ENCODE results near the gene SMYD4. TPM values are rescaled to one million over a fixed set of nuclear protein-coding genes. Genes with fewer than 3 reads are reported as not detected.
"Not testable (repeated sequence)": the region's sequence is repeated elsewhere in the genome, so short reads cannot be mapped to it uniquely, and the experiment has no call there.

SMYD4 gene
- total RNA-seq, 1 donor, result 7.1 TPM

DNA sequence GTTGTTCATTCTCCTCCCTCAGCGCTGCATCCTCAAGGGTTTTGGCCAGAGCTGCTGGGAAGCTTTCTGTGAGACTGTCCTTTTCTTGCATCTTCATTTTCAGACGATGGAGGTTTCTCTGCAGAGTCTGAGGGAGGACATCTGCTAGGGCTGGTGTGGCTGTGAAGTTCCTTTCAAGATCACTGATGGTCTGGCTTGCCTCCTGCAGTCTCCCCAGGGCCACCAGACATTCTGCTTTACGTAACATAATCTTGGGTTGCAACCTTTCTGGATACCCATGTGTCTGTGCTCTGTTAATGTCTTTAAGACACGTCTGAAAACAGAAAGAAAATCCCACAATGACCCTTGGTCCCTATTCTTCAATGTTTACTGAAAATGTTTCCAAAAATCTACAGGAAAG lies 29.0 kb downstream of the SMYD4 start:
- Histone ChIP-seq H3K4me3 (ENCODE audit: low read length) (no peak overlapping the region), H3K27me3 (ENCODE audit: insufficient read depth, low read length) (no peaks in the 10 kb centered on the region), H3K4me1 (ENCODE audit: insufficient read depth, low read length) (no peaks in the 10 kb centered on the region), H3K9me3 (ENCODE audit: low read depth, low read length) (no peaks in the 10 kb centered on the region)

DNA sequence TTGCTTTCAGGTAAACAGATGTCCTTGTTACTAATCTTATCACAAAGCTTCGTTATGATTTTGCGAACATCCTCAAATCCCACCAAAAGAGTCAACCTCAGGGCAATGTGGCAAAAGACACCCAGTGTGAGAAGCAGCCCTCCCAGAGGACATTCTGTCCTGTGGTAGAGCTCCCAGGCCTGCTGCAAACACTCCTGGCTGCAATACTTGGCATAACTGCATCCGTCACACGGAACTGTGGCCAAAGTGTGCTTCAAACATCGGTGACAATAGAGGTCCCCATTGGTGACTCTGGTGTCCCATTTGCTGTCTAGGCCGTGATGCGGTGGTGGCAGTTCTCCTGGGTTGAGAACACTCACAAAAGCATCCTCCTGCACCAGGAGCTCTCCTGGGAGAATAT lies 29.5 kb downstream of the SMYD4 start:
- Histone ChIP-seq H3K4me1 (ENCODE audit: insufficient read depth, low read length) (no peaks in the 10 kb centered on the region), H3K9me3 (ENCODE audit: low read depth, low read length) (no peaks in the 10 kb centered on the region), H3K4me3 (ENCODE audit: low read length) (no peak overlapping the region), H3K27me3 (ENCODE audit: insufficient read depth, low read length) (no peaks in the 10 kb centered on the region)

DNA sequence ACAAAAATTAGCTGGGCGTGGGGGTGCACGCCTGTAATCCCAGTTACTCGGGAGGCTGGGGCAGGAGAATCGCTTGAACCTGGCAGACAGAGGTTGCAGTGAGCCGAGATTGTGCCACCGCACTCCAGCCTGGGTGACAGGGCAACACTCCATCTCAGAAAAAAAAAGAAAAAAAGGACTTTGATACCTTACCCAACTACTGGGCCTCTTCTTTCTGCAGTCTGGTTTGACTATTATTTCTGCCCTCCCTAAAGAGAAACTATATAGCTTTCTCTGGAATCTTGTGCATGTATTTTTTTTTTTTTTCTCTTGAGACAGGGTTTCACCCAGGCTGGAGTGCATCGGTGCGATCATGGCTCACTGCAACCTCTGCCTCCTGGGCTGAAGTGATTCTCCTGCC lies 31.9 kb downstream of the SMYD4 start:
- H3K27me3 ChIP-seq (ENCODE audit: insufficient read depth, low read length); H3K4me1 ChIP-seq (ENCODE audit: insufficient read depth, low read length); H3K9me3 ChIP-seq (ENCODE audit: low read depth, low read length); H3K4me3 ChIP-seq (ENCODE audit: low read length): not testable (repeated sequence)

DNA sequence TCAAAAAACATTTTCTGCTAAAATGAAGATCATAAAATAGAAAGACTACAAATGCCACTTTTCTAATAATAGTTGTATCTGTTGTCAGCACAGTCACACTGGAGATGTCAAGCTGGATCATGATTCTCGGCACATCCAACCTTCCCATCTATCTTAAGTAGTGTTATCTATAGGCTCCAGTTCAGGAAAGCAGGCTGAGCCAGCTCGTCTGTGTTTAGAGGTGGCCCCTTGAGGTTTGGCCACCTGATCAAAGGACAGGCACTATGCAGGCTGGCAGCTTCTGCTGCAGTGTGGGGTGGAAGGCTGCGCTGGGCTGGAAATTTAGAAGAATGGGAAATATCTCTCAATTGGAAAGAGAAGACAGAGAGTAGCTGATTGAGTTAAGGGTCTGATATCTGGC lies 32.4 kb downstream of the SMYD4 start:
- no peaks in the 10 kb centered on the region for H3K4me1 ChIP-seq (ENCODE audit: insufficient read depth, low read length)
- no peak overlapping the region for H3K4me3 ChIP-seq (ENCODE audit: low read length)
- no peaks in the 10 kb centered on the region for H3K9me3 ChIP-seq (ENCODE audit: low read depth, low read length)
- no peaks in the 10 kb centered on the region for H3K27me3 ChIP-seq (ENCODE audit: insufficient read depth, low read length)

DNA sequence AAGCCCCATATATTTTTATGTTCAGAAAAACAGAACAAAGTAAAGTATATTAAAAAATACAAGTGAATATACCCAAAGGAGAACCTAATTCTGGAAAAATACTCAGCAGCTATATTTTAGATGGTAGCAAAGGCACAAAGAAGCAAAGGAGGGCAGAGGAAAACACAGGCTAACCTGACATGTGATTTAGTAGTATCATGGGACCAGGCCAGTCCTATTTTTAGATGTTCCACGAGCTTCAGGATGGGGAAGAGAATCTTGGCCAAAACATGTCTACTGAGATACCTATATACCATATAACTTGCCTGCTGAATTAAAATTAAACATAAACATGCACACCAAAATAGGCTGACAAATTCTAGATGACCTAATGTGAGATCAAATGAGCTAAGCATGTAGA lies 32.9 kb downstream of the SMYD4 start:
- Histone ChIP-seq H3K9me3 (ENCODE audit: low read depth, low read length) (no peaks in the 10 kb centered on the region), H3K4me1 (ENCODE audit: insufficient read depth, low read length) (no peaks in the 10 kb centered on the region), H3K4me3 (ENCODE audit: low read length) (no peak overlapping the region), H3K27me3 (ENCODE audit: insufficient read depth, low read length) (no peaks in the 10 kb centered on the region)

DNA sequence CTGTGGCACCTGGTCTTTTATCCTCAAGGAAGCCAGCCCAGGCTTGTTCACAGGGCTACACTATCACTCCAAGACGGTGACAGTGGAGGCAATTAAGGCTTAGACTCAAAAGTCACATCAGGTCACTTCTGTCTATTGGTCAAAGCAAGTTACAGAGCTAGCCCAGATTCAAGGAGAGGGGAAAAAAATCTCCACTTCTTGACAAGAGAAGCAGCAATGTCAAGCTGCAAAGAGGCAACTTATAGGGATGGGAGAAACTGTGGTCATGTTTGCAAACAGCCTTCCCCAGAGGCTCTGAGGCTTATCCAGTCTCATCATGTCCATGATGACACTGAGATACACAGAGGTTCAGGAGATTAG lies 36.3 kb downstream of the SMYD4 start:
- Histone ChIP-seq H3K4me1 (ENCODE audit: insufficient read depth, low read length) (no peaks in the 10 kb centered on the region), H3K27me3 (ENCODE audit: insufficient read depth, low read length) (no peaks in the 10 kb centered on the region), H3K9me3 (ENCODE audit: low read depth, low read length) (no peaks in the 10 kb centered on the region), H3K4me3 (ENCODE audit: low read length) (no peak overlapping the region)

DNA sequence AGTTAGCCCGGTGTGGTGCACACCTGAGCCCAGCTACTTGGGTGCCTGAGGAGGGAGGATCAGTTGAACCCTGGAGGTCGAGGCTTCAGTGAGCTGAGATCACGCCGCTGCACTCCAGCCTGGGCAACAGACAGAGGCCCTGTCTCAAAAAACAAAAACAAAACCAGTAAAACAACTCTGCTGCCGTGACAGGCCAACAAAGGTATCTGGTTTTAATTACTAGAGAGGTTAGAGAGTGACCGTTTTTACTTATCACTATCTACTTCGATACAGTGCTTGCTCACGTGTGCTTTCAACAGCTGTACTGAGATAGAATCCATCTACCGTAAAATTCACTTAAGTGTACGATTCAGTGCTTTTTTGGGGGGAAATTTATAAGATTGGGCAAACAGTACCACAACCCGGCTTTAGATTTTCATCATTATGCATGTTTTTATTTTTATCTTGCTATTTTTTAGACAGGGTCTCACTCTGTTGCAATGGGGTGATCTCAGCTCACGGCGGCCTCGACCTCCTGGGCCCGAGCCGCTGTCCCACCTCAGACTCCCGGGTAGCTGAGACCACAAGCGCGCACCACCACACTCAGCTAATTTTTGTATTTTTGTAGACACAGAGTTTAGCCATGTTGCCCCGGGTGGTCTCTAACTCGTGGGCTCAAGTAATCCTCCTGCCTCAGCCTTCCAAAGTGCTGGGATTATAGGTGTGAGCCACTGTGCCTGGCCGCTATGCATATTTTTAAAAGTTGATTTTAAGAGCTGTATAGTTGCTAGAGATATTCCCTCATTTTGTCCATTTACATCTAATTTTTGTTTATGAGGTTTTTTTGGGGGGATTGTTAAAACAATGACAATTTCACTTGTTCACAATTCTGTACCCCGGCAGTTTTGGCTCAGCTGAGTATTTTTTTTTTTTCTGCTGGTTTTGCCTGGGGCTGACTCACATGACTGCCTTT lies 36.9 kb downstream of the SMYD4 start:
- Histone ChIP-seq H3K9me3 (ENCODE audit: low read depth, low read length) (no peaks in the 10 kb centered on the region), H3K4me3 (ENCODE audit: low read length) (no peak overlapping the region), H3K4me1 (ENCODE audit: insufficient read depth, low read length) (no peaks in the 10 kb centered on the region), H3K27me3 (ENCODE audit: insufficient read depth, low read length) (no peaks in the 10 kb centered on the region)

DNA sequence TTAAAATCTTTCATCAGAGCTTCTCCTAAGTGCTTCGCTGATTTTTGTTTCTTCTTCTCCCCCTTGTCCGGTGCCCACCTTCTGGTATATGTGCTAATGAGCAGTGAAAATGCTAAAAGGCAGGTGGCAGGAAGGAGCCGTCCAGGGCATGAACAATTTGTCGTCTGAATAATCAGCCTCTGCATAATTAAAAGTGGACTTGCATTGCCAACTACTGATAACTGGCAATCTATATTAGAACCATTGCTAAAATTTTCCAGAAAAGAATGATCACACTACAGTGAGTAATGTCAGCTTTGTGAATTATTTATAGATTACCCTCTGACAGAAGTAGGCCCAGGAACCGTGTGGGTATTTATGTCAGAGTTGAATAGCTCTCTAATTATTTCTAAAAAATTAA lies 39.8 kb downstream of the SMYD4 start:
- no peaks in the 10 kb centered on the region for H3K9me3 ChIP-seq (ENCODE audit: low read depth, low read length)
- no peaks in the 10 kb centered on the region for H3K27me3 ChIP-seq (ENCODE audit: insufficient read depth, low read length)
- H3K4me3 ChIP-seq (ENCODE audit: low read length), result no peak overlapping the region
- H3K4me1 ChIP-seq (ENCODE audit: insufficient read depth, low read length), result no peaks in the 10 kb centered on the region

DNA sequence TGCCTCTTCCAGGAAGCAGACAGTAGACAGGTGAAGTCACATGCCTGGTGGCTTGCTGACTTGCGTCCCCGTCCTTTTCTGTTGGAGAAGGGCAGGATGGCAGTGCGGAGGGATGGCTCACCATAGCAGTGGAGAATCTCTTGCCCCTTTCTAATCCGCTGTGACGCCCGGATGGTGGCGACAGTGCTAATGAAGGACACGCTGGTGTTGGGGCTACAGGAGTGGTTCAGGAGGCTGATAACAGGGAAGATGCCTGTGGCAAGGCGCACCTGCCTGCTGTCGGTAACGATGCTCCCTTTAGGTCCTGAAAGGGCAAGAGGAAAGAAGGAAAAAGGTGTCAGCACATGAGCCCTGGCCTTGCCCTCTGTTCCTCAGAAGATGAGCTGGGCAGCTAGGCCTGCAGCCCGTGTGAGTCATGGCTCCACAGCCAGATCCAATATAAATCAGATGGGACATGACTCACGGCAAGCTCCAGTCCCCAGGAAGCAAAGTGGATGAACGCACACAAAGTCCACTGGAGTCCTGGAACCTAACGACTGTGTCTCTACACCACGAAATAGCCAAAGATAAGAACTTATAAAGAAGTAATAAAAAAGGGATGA lies 42.3 kb downstream of the SMYD4 start:
- Histone ChIP-seq H3K4me1 (ENCODE audit: insufficient read depth, low read length) (peaks cover 21% of the 10 kb centered on the region), H3K27me3 (ENCODE audit: insufficient read depth, low read length) (no peaks in the 10 kb centered on the region), H3K9me3 (ENCODE audit: low read depth, low read length) (no peaks in the 10 kb centered on the region), H3K4me3 (ENCODE audit: low read length) (no peak overlapping the region)

DNA sequence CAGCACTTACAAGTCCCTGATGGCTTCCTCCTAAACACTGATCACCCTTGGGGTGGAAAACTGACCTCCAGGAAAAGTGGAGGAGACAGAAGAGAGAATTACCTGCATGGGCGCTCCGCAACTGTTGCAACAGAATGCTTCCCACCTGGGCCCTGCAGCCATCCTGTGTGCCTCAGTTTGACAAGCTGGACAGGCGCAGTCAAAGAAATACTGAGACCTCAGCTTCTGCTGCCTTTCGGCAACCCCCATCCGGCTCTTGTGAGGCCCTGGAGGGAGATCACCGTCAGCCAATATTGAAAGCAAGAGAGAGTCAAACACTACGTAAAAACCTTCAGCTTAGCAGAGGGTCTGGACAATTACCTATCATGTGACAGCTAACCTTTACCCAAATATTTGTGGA lies 43.0 kb downstream of the SMYD4 start:
- Histone ChIP-seq H3K4me3 (ENCODE audit: low read length) (no peak overlapping the region), H3K27me3 (ENCODE audit: insufficient read depth, low read length) (no peaks in the 10 kb centered on the region), H3K9me3 (ENCODE audit: low read depth, low read length) (no peaks in the 10 kb centered on the region), H3K4me1 (ENCODE audit: insufficient read depth, low read length) (peaks cover 27% of the 10 kb centered on the region)

DNA sequence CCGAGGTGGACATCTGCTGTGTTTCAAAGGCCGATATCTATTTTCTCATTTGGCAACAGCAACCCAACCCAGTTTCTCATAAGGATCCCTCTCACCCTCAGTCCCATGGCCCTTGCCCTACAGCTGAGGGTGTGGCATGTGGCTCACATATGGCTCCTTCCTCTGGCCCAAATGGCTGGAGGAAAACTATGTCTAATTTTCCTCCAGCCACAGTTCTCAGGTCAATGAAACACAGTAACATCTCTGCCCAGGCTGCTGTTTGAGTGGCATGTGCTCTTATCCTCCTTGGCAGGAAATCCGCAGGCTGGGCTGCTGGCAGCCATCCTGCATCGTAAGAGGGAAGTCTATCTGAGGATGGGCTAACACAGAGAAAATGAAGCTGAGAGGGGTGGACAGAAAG lies 43.8 kb downstream of the SMYD4 start:
- peaks cover 27% of the 10 kb centered on the region for H3K4me1 ChIP-seq (ENCODE audit: insufficient read depth, low read length)
- H3K27me3 ChIP-seq (ENCODE audit: insufficient read depth, low read length), result no peaks in the 10 kb centered on the region
- no peak overlapping the region for H3K4me3 ChIP-seq (ENCODE audit: low read length)
- no peaks in the 10 kb centered on the region for H3K9me3 ChIP-seq (ENCODE audit: low read depth, low read length)

DNA sequence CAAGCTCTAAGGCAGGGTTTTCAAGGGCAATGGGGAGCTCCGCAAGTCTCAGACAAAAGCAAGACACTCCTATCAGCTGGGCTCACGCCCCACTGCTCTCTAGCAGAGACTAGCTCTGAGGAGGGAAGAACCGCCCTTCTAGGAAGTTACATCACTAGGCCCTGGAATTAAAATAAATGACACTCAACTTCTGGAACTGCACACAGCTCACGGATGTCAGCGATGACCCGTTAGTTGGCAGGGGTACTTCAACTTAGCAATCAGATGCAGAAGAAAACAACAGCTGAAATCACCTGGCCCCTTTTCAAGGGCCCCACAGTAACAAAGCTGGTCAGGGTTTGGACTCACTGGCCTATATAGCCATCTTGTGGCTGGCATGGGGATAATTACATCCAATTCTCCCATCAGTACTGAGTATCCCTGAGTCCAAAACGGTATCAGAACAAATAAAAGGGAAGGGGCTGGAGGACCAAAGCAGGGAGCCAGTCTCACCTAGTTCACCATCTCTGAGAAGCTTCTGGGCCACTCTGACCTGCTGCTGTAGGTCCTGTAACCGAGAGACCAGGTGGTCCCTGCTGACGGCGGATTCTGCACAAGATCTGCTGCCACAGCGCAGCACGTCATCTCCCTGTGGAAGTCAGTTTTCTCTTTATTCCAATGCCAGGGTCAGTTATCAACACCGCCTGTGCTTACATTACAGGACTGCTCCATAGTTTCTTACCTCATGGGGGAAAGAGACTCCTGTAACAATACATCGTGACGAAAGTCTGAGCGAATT lies 45.7 kb downstream of the SMYD4 start:
- Histone ChIP-seq H3K9me3 (ENCODE audit: low read depth, low read length) (no peaks in the 10 kb centered on the region), H3K4me1 (ENCODE audit: insufficient read depth, low read length) (peaks cover 27% of the 10 kb centered on the region), H3K4me3 (ENCODE audit: low read length) (no peak overlapping the region), H3K27me3 (ENCODE audit: insufficient read depth, low read length) (no peaks in the 10 kb centered on the region)

DNA sequence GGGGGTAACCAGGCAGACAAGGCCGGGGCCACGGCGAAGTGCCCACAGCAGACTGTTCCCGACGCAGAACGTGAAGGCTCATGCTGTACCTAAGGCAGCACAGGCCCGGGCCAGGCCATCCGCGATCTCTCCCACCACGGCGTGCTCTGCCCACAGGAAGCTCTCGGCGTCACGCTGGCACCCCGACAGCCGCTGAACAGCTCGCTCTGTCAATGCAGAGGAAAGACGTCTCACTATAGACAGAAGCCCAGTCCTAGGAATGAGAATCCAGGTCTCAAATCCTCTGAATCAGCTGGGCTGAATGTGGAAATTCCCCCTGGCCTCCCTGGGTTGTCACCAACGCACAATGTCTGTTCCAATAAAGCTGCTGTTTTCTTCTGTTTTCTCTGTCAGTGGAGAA lies 46.4 kb downstream of the SMYD4 start:
- Histone ChIP-seq H3K27me3 (ENCODE audit: insufficient read depth, low read length) (no peaks in the 10 kb centered on the region), H3K4me1 (ENCODE audit: insufficient read depth, low read length) (peaks cover 27% of the 10 kb centered on the region), H3K9me3 (ENCODE audit: low read depth, low read length) (no peaks in the 10 kb centered on the region), H3K4me3 (ENCODE audit: low read length) (no peak overlapping the region)

DNA sequence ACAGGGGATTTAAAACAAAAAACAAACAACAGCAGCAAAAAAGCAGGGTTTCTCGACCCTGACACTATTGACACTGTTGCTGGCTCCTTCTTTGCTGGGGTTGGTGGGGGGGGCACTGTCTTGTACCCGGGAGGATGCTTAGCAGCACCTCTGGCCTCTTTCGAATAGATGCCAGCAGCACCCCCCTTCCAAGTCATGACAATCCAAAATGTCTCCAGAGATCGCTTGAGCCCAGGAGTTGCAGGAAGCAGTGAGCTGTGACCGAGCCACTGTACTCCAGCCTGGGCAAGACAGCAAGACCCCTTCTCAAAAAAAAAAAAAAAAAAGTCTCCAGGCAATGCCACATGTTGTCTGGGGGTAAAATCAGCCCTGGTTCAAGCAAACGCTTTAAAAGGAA lies 47.5 kb downstream of the SMYD4 start:
- Histone ChIP-seq H3K9me3 (ENCODE audit: low read depth, low read length) (no peaks in the 10 kb centered on the region), H3K4me3 (ENCODE audit: low read length) (no peak overlapping the region), H3K27me3 (ENCODE audit: insufficient read depth, low read length) (no peaks in the 10 kb centered on the region), H3K4me1 (ENCODE audit: insufficient read depth, low read length) (peaks cover 27% of the 10 kb centered on the region)

DNA sequence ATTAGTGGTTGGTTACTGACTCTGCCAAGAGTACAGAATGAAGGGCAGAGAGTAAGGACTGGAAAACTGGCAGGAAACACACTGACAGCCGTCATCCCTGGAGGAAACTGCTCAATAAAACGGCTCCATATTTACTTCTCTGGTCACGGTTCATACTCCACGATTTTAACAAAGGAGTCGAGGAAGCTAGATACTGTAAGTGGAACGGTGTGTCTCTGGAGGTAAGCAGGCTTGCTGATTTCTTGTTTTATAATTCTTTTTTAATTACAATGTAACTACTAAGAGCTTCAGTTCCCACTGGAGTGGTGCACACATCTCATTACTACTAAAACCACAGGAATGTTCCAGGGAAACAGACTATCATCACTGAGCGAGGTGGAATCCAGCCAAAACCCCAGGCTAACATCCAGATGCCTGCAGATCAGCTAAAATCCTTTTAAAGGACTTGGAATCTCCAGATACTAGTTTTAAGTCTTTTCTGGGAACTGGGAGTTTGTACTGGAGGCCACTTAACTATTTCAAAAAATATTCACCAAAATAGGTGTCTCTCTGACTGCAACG lies 50.1 kb downstream of the SMYD4 start:
- Histone ChIP-seq H3K9me3 (ENCODE audit: low read depth, low read length) (no peaks in the 10 kb centered on the region), H3K4me3 (ENCODE audit: low read length) (no peak overlapping the region), H3K27me3 (ENCODE audit: insufficient read depth, low read length) (no peaks in the 10 kb centered on the region), H3K4me1 (ENCODE audit: insufficient read depth, low read length) (peaks cover 27% of the 10 kb centered on the region)
